Measurements from ENCODE around the gene CTCFL. TPM values are rescaled to one million over a fixed set of nuclear protein-coding genes. Genes with fewer than 3 reads are reported as not detected.

The CTCFL gene
- total RNA-seq, 2 experiments from 2014 or later: 0.63 TPM; not detected in 1

DNA sequence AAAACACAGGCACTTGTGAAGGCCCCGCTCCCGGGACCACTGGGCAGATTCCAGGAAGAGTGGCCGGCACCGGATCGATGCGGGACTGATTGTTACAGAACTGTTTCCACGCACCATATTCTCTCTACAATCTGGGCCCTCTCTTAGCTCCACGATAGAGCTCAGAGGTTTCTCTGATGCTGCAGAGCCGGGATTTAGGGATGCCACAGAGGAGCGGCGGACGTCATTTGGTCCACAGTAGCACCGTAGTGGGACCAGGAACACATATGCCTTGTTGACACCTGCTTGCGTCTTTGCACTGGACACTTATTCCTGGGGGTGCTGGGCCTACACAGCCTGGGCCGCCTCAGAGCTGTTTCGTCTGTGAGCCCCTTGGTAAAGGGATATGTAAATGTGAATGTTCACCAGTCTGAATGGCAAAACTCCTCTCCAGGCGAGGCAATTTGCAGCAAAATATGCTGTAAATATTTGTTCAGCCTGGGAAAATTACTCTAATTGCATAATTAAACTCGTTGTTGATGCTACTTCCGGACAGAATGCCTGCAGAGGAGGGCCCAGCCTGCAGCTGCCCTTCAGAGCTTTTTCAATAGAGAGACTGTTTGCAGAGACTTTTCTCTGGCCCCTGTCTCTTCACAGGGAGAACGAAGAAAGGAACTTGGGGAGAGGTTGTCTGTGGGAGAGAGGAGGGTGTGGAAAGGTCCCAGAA lies 45.4 kb upstream of the CTCFL start:
- Histone ChIP-seq H3K9me2 (ENCODE audit: insufficient read depth, low read length) (no peaks in the 10 kb centered on the region), H3K4me3 (ENCODE audit: low read depth, low read length, poor library complexity, severe bottlenecking) (no peak overlapping the region), H3K4me2 (ENCODE audit: low read length) (no peak overlapping the region), H2AFZ (ENCODE audit: low read length) (no peak overlapping the region), H3K79me2 (ENCODE audit: insufficient read depth, low read depth, low read length) (no peaks in the 10 kb centered on the region), H3K36me3 (ENCODE audit: insufficient read depth, low read length) (peaks cover 6% of the 10 kb centered on the region; the same call in 1 of the 2 replicates), H3K27ac (ENCODE audit: low read depth, low read length, poor library complexity, severe bottlenecking) (no peak overlapping the region), H3K9me3 (ENCODE audit: low read length) (no peaks in the 10 kb centered on the region), H4K20me1 (ENCODE audit: insufficient read depth, low read length) (no peaks in the 10 kb centered on the region), H3K4me1 (ENCODE audit: insufficient read depth, low read length, poor library complexity, severe bottlenecking) (no peaks in the 10 kb centered on the region)
- no peak for TF ChIP-seq EZH2phosphoT487 (IDR thresholded peaks at IDR 0.05; ENCODE audit: borderline replicate concordance, low read depth, low read length)
- TF ChIP-seq, protein P1, sequence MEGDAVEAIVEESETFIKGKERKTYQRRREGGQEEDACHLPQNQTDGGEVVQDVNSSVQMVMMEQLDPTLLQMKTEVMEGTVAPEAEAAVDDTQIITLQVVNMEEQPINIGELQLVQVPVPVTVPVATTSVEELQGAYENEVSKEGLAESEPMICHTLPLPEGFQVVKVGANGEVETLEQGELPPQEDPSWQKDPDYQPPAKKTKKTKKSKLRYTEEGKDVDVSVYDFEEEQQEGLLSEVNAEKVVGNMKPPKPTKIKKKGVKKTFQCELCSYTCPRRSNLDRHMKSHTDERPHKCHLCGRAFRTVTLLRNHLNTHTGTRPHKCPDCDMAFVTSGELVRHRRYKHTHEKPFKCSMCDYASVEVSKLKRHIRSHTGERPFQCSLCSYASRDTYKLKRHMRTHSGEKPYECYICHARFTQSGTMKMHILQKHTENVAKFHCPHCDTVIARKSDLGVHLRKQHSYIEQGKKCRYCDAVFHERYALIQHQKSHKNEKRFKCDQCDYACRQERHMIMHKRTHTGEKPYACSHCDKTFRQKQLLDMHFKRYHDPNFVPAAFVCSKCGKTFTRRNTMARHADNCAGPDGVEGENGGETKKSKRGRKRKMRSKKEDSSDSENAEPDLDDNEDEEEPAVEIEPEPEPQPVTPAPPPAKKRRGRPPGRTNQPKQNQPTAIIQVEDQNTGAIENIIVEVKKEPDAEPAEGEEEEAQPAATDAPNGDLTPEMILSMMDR (conservative IDR thresholded peaks at IDR 0.05; ENCODE audit: low read length): no peak
- CTCF ChIA-PET (ENCODE audit: unreplicated experiment): no interaction called here
- no TSS peak for BruUV-seq (replicated peaks)
- POLR2A ChIA-PET: no interaction called here
- no peak for DNase-seq (ENCODE audit: low spot score)
- intact Hi-C loops (cut with micrococcal nuclease; ENCODE audit: unreplicated experiment): no loop called here

DNA sequence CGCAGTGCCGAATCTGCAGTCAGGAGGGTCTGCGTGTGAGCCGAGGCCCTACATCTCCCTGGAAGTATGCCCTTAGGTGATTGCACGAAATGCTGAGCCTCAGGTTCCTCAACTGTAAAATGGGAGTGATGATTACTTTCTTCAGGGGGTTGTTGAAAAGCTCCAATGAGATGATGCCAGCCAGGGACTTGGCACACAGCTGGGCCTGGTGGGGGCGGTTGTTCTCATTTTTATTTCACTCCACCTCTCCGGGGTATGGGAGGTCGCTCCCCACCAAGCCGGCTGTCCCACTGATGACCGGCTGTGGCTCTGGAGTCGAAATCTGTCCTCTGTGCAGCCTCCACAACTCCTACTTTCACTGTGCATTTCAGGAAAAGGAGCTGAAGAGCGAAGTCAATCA lies 44.0 kb upstream of the CTCFL start:
- H2AFZ ChIP-seq (ENCODE audit: low read length): no peak overlapping the region
- CTCF ChIA-PET (ENCODE audit: unreplicated experiment): no interaction called here
- H3K4me2 ChIP-seq (ENCODE audit: low read length): no peak overlapping the region
- TF ChIP-seq EZH2phosphoT487 (IDR thresholded peaks at IDR 0.05; ENCODE audit: borderline replicate concordance, low read depth, low read length): no peak
- TF ChIP-seq, protein P1 (conservative IDR thresholded peaks at IDR 0.05; ENCODE audit: low read length): no peak
- no peaks in the 10 kb centered on the region for H3K4me1 ChIP-seq (ENCODE audit: insufficient read depth, low read length, poor library complexity, severe bottlenecking)
- intact Hi-C loops (cut with micrococcal nuclease; ENCODE audit: unreplicated experiment): no loop called here
- no TSS peak for BruUV-seq (replicated peaks)
- no peak overlapping the region for H3K4me3 ChIP-seq (ENCODE audit: low read depth, low read length, poor library complexity, severe bottlenecking)
- no peaks in the 10 kb centered on the region for H3K9me2 ChIP-seq (ENCODE audit: insufficient read depth, low read length)
- H3K9me3 ChIP-seq (ENCODE audit: low read length): no peaks in the 10 kb centered on the region
- POLR2A ChIA-PET: no interaction called here
- no peaks in the 10 kb centered on the region for H3K79me2 ChIP-seq (ENCODE audit: insufficient read depth, low read depth, low read length)
- peaks cover 18% of the 10 kb centered on the region; the same call in 1 of the 2 replicates for H3K36me3 ChIP-seq (ENCODE audit: insufficient read depth, low read length)
- H3K27ac ChIP-seq (ENCODE audit: low read depth, low read length, poor library complexity, severe bottlenecking): no peak overlapping the region
- DNase-seq (ENCODE audit: low spot score): no peak
- no peaks in the 10 kb centered on the region for H4K20me1 ChIP-seq (ENCODE audit: insufficient read depth, low read length)

DNA sequence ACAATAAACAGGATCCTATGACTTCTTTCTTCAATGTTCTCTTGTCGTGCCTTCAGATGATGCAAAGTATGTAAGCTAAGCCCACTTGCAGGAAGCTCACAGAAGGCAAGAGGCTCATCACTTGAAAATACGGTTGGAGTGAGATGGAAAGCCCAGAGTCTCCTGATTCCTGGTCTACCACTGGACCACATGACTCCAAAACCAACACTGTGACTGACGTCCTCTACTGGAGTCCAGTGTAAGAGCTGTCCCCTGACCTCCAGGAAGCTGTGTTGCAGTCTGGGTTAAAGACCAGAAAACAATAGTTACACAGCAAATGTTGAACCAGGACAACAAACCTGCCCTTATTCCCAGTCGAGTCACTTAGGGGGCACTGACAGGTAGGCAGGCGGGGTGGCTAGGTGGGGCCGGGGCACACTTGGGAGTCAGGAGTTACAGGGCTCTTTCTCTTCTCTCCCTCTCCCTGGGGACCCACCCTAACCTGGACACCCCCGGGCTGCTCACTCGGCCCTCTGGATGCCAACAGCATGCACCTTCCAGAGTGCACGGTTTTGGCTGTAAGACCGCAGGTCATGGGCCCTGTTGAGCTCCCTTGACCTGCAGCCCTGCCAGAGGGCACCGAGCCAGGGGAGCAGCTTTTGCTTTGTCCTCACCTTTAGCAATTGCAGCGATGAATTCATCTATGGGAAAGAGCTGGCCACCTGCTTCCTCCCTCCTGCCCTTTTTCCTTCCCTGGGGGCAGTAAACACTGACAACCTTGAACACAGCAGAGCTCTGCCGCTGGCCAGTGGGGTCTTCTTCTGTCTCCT lies 43.4 kb upstream of the CTCFL start:
- DNase-seq (ENCODE audit: low spot score): no peak
- Histone ChIP-seq H3K79me2 (ENCODE audit: insufficient read depth, low read depth, low read length) (no peaks in the 10 kb centered on the region), H2AFZ (ENCODE audit: low read length) (no peak overlapping the region), H4K20me1 (ENCODE audit: insufficient read depth, low read length) (no peaks in the 10 kb centered on the region), H3K4me1 (ENCODE audit: insufficient read depth, low read length, poor library complexity, severe bottlenecking) (no peaks in the 10 kb centered on the region), H3K9me2 (ENCODE audit: insufficient read depth, low read length) (no peaks in the 10 kb centered on the region), H3K27ac (ENCODE audit: low read depth, low read length, poor library complexity, severe bottlenecking) (no peak overlapping the region), H3K4me2 (ENCODE audit: low read length) (no peak overlapping the region), H3K4me3 (ENCODE audit: low read depth, low read length, poor library complexity, severe bottlenecking) (no peak overlapping the region), H3K36me3 (ENCODE audit: insufficient read depth, low read length) (peaks cover 25% of the 10 kb centered on the region; the same call in 1 of the 2 replicates), H3K9me3 (ENCODE audit: low read length) (no peaks in the 10 kb centered on the region)
- intact Hi-C loops (cut with micrococcal nuclease; ENCODE audit: unreplicated experiment): no loop called here
- TF ChIP-seq EZH2phosphoT487 (IDR thresholded peaks at IDR 0.05; ENCODE audit: borderline replicate concordance, low read depth, low read length): no peak
- TF ChIP-seq, protein P1 (conservative IDR thresholded peaks at IDR 0.05; ENCODE audit: low read length): no peak
- BruUV-seq (replicated peaks): no TSS peak
- ChIA-PET CTCF (ENCODE audit: unreplicated experiment) (no interaction called here), POLR2A (no interaction called here)

Data from OCI-LY7 (cell line).